ENCODE data around the gene PIP4K2C. TPM values are rescaled to one million over a fixed set of nuclear protein-coding genes. Genes with fewer than 3 reads are reported as not detected.
A peak's percentile ranks its signal among the peaks of the same experiment; 100 is the strongest.

The PIP4K2C gene
- total RNA-seq, 4 donors from 2014 or later: 21.7 to 38.7 (median 33.1) TPM

GRCh38 chr12:57627501-57628279 is 36.7 kb downstream of the PIP4K2C start:
- Histone ChIP-seq H3K36me3 (peaks cover 0 to 31% of the 10 kb centered on the region in 2 donors), H3K4me3 (peak overlapping the region in 1 of 2 donors; percentile 8), H3K27me3 (peaks cover 58% of the 10 kb centered on the region), H3K9me3 (no peaks in the 10 kb centered on the region), H3K4me1 (peaks cover 0 to 34% (median 10%) of the 10 kb centered on the region in 3 donors), H3K27ac (no peak overlapping the region)
- no peak for ATAC-seq
- WGBS, 2 donors (ENCODE audit: low coverage in 1 of 2): 47% methylated on average over 20 of the region's 67 CpGs; no CpG with 5 or more reads in 1 of the 2 donors
- TF ChIP-seq POLR2A (IDR thresholded peaks at IDR 0.05): no peak
- no peak for TF ChIP-seq EP300 (IDR thresholded peaks at IDR 0.05)
- TF ChIP-seq POLR2AphosphoS5 (IDR thresholded peaks at IDR 0.05): no peak
- no peak for TF ChIP-seq CTCF (IDR thresholded peaks at IDR 0.05)

GRCh38 chr12:57628280-57629191 is 37.5 kb downstream of the PIP4K2C start:
- WGBS, 2 donors (ENCODE audit: low coverage in 1 of 2): 70 to 84% methylated on average over 19 of the region's 29 CpGs

GRCh38 chr12:57629897-57630471 is 39.0 kb downstream of the PIP4K2C start:
- Histone ChIP-seq H3K27me3 (peaks cover 59% of the 10 kb centered on the region), H3K9me3 (no peaks in the 10 kb centered on the region), H3K4me3 (no peak overlapping the region), H3K27ac (peak overlapping the region in 1 of 4 donors; percentile 22), H3K36me3 (peaks cover 0 to 22% of the 10 kb centered on the region in 2 donors), H3K4me1 (peaks cover 0 to 43% (median 10%) of the 10 kb centered on the region in 3 donors)
- no peak for TF ChIP-seq CTCF (IDR thresholded peaks at IDR 0.05)
- no peak for TF ChIP-seq POLR2A (IDR thresholded peaks at IDR 0.05)
- TF ChIP-seq EP300 (IDR thresholded peaks at IDR 0.05): no peak
- TF ChIP-seq POLR2AphosphoS5 (IDR thresholded peaks at IDR 0.05): no peak
- no peak for ATAC-seq
- 50% methylated on average over 1 to 2 of the region's 5 CpGs for WGBS, 2 donors (ENCODE audit: low coverage in 1 of 2)

More at GRCh38 chr12:57628280-57629191, 37.5 kb downstream of the PIP4K2C start:
- Histone ChIP-seq H3K27ac (no peak overlapping the region), H3K9me3 (no peaks in the 10 kb centered on the region), H3K4me3 (no peak overlapping the region), H3K27me3 (peaks cover 59% of the 10 kb centered on the region), H3K4me1 (peaks cover 0 to 43% (median 10%) of the 10 kb centered on the region in 3 donors), H3K36me3 (peaks cover 0 to 31% of the 10 kb centered on the region in 2 donors)
- no peak for ATAC-seq
- no peak for TF ChIP-seq EP300 (IDR thresholded peaks at IDR 0.05)
- no peak for TF ChIP-seq CTCF (IDR thresholded peaks at IDR 0.05)
- no peak for TF ChIP-seq POLR2AphosphoS5 (IDR thresholded peaks at IDR 0.05)
- no peak for TF ChIP-seq POLR2A (IDR thresholded peaks at IDR 0.05)

- 30 to 79% methylated on average over 2 to 4 of the region's 6 CpGs for WGBS, 2 donors (ENCODE audit: low coverage in 1 of 2)
- Histone ChIP-seq H3K9me3 (no peaks in the 10 kb centered on the region), H3K4me1 (peaks cover 0 to 43% (median 10%) of the 10 kb centered on the region in 3 donors), H3K27me3 (peaks cover 66% of the 10 kb centered on the region), H3K27ac (peak overlapping the region in 1 of 4 donors; percentile 75), H3K36me3 (peaks cover 0 to 12% of the 10 kb centered on the region in 2 donors), H3K4me3 (no peak overlapping the region)
- ATAC-seq: no peak
- TF ChIP-seq POLR2AphosphoS5 (IDR thresholded peaks at IDR 0.05) (no peak), POLR2A (IDR thresholded peaks at IDR 0.05) (no peak), CTCF (IDR thresholded peaks at IDR 0.05) (no peak), EP300 (IDR thresholded peaks at IDR 0.05) (no peak)
Observed at GRCh38 chr12:57630891-57631433, 40.0 kb downstream of the PIP4K2C start.
